WTC11 (cell line): ENCODE measurements around the gene EHD4. TPM values are rescaled to one million over a fixed set of nuclear protein-coding genes. Genes with fewer than 3 reads are reported as not detected.

Experiments used
- ATAC-seq: fragments of 200-7000 bp; cut with Tn5 transposase; 2 replicates; pipeline ENCODE4 v1.10.0; 2021; ENCODE audit warnings: mild to moderate bottlenecking, moderate library complexity
- CTCF ChIA-PET: fragments of 300-600 bp; sonication (Branson Sonifier 250); formaldehyde crosslinking; loops from one replicate; lab custom pipeline; 2021; ENCODE audit warnings: antibody characterized with exemption; lab: Charles Lee
- POLR2A ChIA-PET: fragments of 350-600 bp; sonication (Branson Sonifier 250); formaldehyde crosslinking; loops from one replicate; lab custom pipeline; 2021; ENCODE audit warnings: antibody characterized with exemption; lab: Charles Lee
- DNase-seq: peaks from one replicate; pipeline ENCODE4 v3.0.0; 2021; ENCODE audit warnings: low spot score
- H3K27ac Mint-ChIP-seq: 2 replicates; pipeline ENCODE4 v1.8.0; 2021; ENCODE audit warnings: mixed read lengths
- H3K27me3 Mint-ChIP-seq: 2 replicates; pipeline ENCODE4 v1.8.0; 2021; ENCODE audit warnings: low read depth, mild to moderate bottlenecking, moderate library complexity, mixed read lengths
- H3K36me3 Mint-ChIP-seq: 2 replicates; pipeline ENCODE4 v1.8.0; 2021; ENCODE audit warnings: mixed read lengths
- H3K4me1 Mint-ChIP-seq: 2 replicates; pipeline ENCODE4 v1.8.0; 2022; ENCODE audit warnings: mixed read lengths
- H3K4me3 Mint-ChIP-seq: 2 replicates; pipeline ENCODE4 v1.8.0; 2021; ENCODE audit warnings: mild to moderate bottlenecking, moderate library complexity, mixed read lengths
- H3K9me3 Mint-ChIP-seq: 2 replicates; pipeline ENCODE4 v1.8.0; 2021; ENCODE audit warnings: mixed read lengths
- CREB1 ChIP-seq: sonication (generic); formaldehyde crosslinking; IDR thresholded peaks from 2 replicates; pipeline ENCODE4 v1.8.0; 2023; ENCODE audit warnings: mild to moderate bottlenecking, missing genetic modification reagents
- ELF4 ChIP-seq: sonication (generic); formaldehyde crosslinking; IDR thresholded peaks from 2 replicates; pipeline ENCODE4 v1.8.1; 2022; ENCODE audit warnings: low read depth, mild to moderate bottlenecking, moderate library complexity, missing genetic modification reagents
- ERG ChIP-seq: fragments of 250-450 bp; sonication (Bioruptor Pico); IDR thresholded peaks from 2 replicates; pipeline ENCODE4 v1.8.0; 2021; ENCODE audit warnings: mild to moderate bottlenecking
- FOXJ3 ChIP-seq: sonication (generic); formaldehyde crosslinking; IDR thresholded peaks from 2 replicates; pipeline ENCODE4 v1.9.0; 2021; ENCODE audit warnings: missing genetic modification reagents, mild to moderate bottlenecking, borderline replicate concordance
- FOXK1 ChIP-seq: sonication (generic); formaldehyde crosslinking; IDR thresholded peaks from 2 replicates; pipeline ENCODE4 v1.8.0; 2022; ENCODE audit warnings: mild to moderate bottlenecking, moderate library complexity, missing genetic modification reagents
- JUN ChIP-seq: sonication (generic); formaldehyde crosslinking; IDR thresholded peaks from 2 replicates; pipeline ENCODE4 v1.8.0; 2023; ENCODE audit warnings: mild to moderate bottlenecking, missing genetic modification reagents
- NFYB ChIP-seq: sonication (generic); formaldehyde crosslinking; conservative IDR thresholded peaks from 2 replicates; pipeline ENCODE4 v1.8.0; 2022; ENCODE audit warnings: low read depth, missing genetic modification reagents
- RORB ChIP-seq: fragments of 250-450 bp; sonication (Bioruptor Pico); IDR thresholded peaks from 2 replicates; pipeline ENCODE4 v1.9.0; 2021; ENCODE audit warnings: mild to moderate bottlenecking
- TCF7 ChIP-seq: sonication (generic); formaldehyde crosslinking; IDR thresholded peaks from 2 replicates; pipeline ENCODE4 v1.8.0; 2022; ENCODE audit warnings: mild to moderate bottlenecking, low read depth, missing genetic modification reagents, moderate library complexity
- TEAD4 ChIP-seq: sonication (generic); formaldehyde crosslinking; IDR thresholded peaks from 2 replicates; pipeline ENCODE4 v1.8.0; 2022; ENCODE audit warnings: mild to moderate bottlenecking, missing genetic modification reagents
- ZBTB21 ChIP-seq: sonication (generic); formaldehyde crosslinking; IDR thresholded peaks from 2 replicates; pipeline ENCODE4 v1.8.1; 2023; ENCODE audit warnings: mild to moderate bottlenecking, missing genetic modification reagents, borderline replicate concordance
- ZNF121 ChIP-seq: sonication (generic); formaldehyde crosslinking; IDR thresholded peaks from 2 replicates; pipeline ENCODE4 v1.8.0; 2023; ENCODE audit warnings: missing genetic modification reagents
- ZNF219 ChIP-seq: sonication (generic); formaldehyde crosslinking; IDR thresholded peaks from 2 replicates; pipeline ENCODE4 v1.8.0; 2023; ENCODE audit warnings: missing genetic modification reagents, mild to moderate bottlenecking, borderline replicate concordance
- ZNF263 ChIP-seq: sonication (generic); formaldehyde crosslinking; IDR thresholded peaks from 2 replicates; pipeline ENCODE4 v1.8.1; 2022; ENCODE audit warnings: low read depth, mild to moderate bottlenecking, moderate library complexity, missing genetic modification reagents
- ZNF671 ChIP-seq: fragments of 250-450 bp; sonication (Bioruptor Pico); IDR thresholded peaks from 2 replicates; pipeline ENCODE4 v1.8.0; 2021; ENCODE audit warnings: mild to moderate bottlenecking
- total RNA-seq: library from RNA; stranded (reverse); gene quantifications from 3 replicates; pipeline ENCODE4 v1.2.3, GENCODE V29; 2021
- TF ChIP-seq, protein P1 (sequence below): fragments of 200-600 bp; IDR thresholded peaks from 2 replicates; pipeline ENCODE4 v1.8.0; 2022; ENCODE audit warnings: antibody characterized with exemption
- TF ChIP-seq, protein P2 (sequence below): sonication (generic); formaldehyde crosslinking; conservative IDR thresholded peaks from 2 replicates; pipeline ENCODE4 v1.8.1; 2022; ENCODE audit warnings: mild to moderate bottlenecking, missing genetic modification reagents
- TF ChIP-seq, protein P3 (sequence below): fragments of 250-450 bp; sonication (Bioruptor Pico); IDR thresholded peaks from 2 replicates; pipeline ENCODE4 v1.9.0; 2021; ENCODE audit warnings: moderate library complexity, mild to moderate bottlenecking, inconsistent platforms, borderline replicate concordance
- TF ChIP-seq, protein P4 (sequence below): sonication (generic); formaldehyde crosslinking; conservative IDR thresholded peaks from 2 replicates; pipeline ENCODE4 v1.8.1; 2023; ENCODE audit warnings: mild to moderate bottlenecking, low read depth, missing genetic modification reagents, moderate library complexity
- TF ChIP-seq, protein P5 (sequence below): sonication (generic); formaldehyde crosslinking; IDR thresholded peaks from 2 replicates; pipeline ENCODE4 v1.8.1; 2023; ENCODE audit warnings: mild to moderate bottlenecking, missing genetic modification reagents, moderate library complexity
- TF ChIP-seq, protein P6 (sequence below): sonication (generic); formaldehyde crosslinking; IDR thresholded peaks from 2 replicates; pipeline ENCODE4 v1.8.1; 2022; ENCODE audit warnings: mild to moderate bottlenecking, moderate library complexity, missing genetic modification reagents
- TF ChIP-seq, protein P7 (sequence below): sonication (generic); formaldehyde crosslinking; IDR thresholded peaks from 2 replicates; pipeline ENCODE4 v1.8.0; 2022; ENCODE audit warnings: mild to moderate bottlenecking, missing genetic modification reagents
- TF ChIP-seq, protein P8 (sequence below): sonication (generic); formaldehyde crosslinking; IDR thresholded peaks from 2 replicates; pipeline ENCODE4 v1.8.0; 2022; ENCODE audit warnings: mild to moderate bottlenecking, missing genetic modification reagents

The EHD4 gene
- total RNA-seq, 1 experiment from 2014 or later, result 23.9 TPM

GRCh38 chr15:41879321-41879845 is 93.0 kb downstream of the EHD4 start:
- POLR2A ChIA-PET, result no interaction called here
- CTCF ChIA-PET, result interaction anchor here (1.8 to 1.9 kb wide), 2 partner anchors 25 to 105 kb away, joined by 8 read pairs; partner anchors contain the start of gene MAPKBP1
- H3K27me3 Mint-ChIP-seq, result peaks cover 33% of the 10 kb centered on the region
- ATAC-seq (no peak), DNase-seq (no peak)
- no peak overlapping the region for H3K27ac Mint-ChIP-seq
- no peaks in the 10 kb centered on the region for H3K36me3 Mint-ChIP-seq
- no peak overlapping the region for H3K4me3 Mint-ChIP-seq
- H3K4me1 Mint-ChIP-seq, result peaks cover 8% of the 10 kb centered on the region
- TF ChIP-seq, protein P1, sequence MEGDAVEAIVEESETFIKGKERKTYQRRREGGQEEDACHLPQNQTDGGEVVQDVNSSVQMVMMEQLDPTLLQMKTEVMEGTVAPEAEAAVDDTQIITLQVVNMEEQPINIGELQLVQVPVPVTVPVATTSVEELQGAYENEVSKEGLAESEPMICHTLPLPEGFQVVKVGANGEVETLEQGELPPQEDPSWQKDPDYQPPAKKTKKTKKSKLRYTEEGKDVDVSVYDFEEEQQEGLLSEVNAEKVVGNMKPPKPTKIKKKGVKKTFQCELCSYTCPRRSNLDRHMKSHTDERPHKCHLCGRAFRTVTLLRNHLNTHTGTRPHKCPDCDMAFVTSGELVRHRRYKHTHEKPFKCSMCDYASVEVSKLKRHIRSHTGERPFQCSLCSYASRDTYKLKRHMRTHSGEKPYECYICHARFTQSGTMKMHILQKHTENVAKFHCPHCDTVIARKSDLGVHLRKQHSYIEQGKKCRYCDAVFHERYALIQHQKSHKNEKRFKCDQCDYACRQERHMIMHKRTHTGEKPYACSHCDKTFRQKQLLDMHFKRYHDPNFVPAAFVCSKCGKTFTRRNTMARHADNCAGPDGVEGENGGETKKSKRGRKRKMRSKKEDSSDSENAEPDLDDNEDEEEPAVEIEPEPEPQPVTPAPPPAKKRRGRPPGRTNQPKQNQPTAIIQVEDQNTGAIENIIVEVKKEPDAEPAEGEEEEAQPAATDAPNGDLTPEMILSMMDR, result no peak
- no peak for TF ChIP-seq NFYB (CRISPR knock-in tag)
- TF ChIP-seq, protein P2, sequence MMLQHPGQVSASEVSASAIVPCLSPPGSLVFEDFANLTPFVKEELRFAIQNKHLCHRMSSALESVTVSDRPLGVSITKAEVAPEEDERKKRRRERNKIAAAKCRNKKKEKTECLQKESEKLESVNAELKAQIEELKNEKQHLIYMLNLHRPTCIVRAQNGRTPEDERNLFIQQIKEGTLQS (CRISPR knock-in tag), result no peak
- TF ChIP-seq FOXK1 (CRISPR knock-in tag), result no peak
- no peak for TF ChIP-seq RORB (CRISPR knock-in tag)
- TF ChIP-seq, protein P3, sequence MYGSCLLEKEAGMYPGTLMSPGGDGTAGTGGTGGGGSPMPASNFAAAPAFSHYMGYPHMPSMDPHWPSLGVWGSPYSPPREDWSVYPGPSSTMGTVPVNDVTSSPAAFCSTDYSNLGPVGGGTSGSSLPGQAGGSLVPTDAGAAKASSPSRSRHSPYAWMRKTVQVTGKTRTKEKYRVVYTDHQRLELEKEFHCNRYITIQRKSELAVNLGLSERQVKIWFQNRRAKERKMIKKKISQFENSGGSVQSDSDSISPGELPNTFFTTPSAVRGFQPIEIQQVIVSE, result no peak
- TF ChIP-seq, protein P4, sequence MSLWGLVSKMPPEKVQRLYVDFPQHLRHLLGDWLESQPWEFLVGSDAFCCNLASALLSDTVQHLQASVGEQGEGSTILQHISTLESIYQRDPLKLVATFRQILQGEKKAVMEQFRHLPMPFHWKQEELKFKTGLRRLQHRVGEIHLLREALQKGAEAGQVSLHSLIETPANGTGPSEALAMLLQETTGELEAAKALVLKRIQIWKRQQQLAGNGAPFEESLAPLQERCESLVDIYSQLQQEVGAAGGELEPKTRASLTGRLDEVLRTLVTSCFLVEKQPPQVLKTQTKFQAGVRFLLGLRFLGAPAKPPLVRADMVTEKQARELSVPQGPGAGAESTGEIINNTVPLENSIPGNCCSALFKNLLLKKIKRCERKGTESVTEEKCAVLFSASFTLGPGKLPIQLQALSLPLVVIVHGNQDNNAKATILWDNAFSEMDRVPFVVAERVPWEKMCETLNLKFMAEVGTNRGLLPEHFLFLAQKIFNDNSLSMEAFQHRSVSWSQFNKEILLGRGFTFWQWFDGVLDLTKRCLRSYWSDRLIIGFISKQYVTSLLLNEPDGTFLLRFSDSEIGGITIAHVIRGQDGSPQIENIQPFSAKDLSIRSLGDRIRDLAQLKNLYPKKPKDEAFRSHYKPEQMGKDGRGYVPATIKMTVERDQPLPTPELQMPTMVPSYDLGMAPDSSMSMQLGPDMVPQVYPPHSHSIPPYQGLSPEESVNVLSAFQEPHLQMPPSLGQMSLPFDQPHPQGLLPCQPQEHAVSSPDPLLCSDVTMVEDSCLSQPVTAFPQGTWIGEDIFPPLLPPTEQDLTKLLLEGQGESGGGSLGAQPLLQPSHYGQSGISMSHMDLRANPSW (CRISPR knock-in tag), result no peak
- TF ChIP-seq ZNF121 (CRISPR knock-in tag), result no peak
- no peak for TF ChIP-seq TCF7
- TF ChIP-seq, protein P5, sequence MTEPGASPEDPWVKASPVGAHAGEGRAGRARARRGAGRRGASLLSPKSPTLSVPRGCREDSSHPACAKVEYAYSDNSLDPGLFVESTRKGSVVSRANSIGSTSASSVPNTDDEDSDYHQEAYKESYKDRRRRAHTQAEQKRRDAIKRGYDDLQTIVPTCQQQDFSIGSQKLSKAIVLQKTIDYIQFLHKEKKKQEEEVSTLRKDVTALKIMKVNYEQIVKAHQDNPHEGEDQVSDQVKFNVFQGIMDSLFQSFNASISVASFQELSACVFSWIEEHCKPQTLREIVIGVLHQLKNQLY (CRISPR knock-in tag), result no peak
- no peak for TF ChIP-seq CREB1 (CRISPR knock-in tag)
- no peak for TF ChIP-seq TEAD4 (CRISPR knock-in tag)
- TF ChIP-seq ZNF219 (CRISPR knock-in tag), result no peak
- TF ChIP-seq JUN, result no peak
- H3K9me3 Mint-ChIP-seq, result no peaks in the 10 kb centered on the region

DNA sequence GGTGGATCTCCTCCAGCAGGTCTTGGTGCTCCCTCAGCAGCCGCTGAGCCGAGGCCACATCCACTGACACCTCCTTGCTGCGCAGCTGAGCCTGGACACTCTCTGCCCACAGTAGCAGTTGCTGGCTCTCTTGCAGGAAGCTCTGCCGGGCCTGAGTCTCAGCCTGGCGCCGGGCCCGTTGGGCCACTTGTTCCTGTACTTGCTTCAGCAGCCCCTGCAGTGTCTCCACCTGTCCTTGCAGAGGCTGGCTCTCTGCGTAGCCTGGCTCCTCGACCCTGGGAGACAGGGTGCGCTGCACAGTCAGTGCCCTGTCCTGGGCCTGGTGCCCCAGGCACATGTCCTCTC is 94.0 kb downstream of the EHD4 start:
- H3K9me3 Mint-ChIP-seq, result no peaks in the 10 kb centered on the region
- no peak overlapping the region for H3K27ac Mint-ChIP-seq
- POLR2A ChIA-PET, result no interaction called here
- no peak overlapping the region for H3K4me3 Mint-ChIP-seq
- H3K4me1 Mint-ChIP-seq, result peaks cover 8% of the 10 kb centered on the region
- no peaks in the 10 kb centered on the region for H3K36me3 Mint-ChIP-seq
- no peak for DNase-seq
- no peak for ATAC-seq
- peaks cover 28% of the 10 kb centered on the region for H3K27me3 Mint-ChIP-seq
- CTCF ChIA-PET, result interaction anchor here (0.8 to 1.8 kb wide), 3 partner anchors 25 to 106 kb away, joined by 3 to 8 read pairs (median 3); no protein-coding TSS in a partner anchor
- TF ChIP-seq ELF4 (CRISPR knock-in tag) (no peak), ZNF671 (CRISPR knock-in tag) (no peak), TCF7 (no peak), ZNF121 (CRISPR knock-in tag) (no peak), TEAD4 (CRISPR knock-in tag) (no peak), FOXJ3 (CRISPR knock-in tag) (no peak), ERG (CRISPR knock-in tag) (no peak), ZNF263 (CRISPR knock-in tag) (no peak), JUN (no peak), ZBTB21 (no peak)
- TF ChIP-seq, protein P6, sequence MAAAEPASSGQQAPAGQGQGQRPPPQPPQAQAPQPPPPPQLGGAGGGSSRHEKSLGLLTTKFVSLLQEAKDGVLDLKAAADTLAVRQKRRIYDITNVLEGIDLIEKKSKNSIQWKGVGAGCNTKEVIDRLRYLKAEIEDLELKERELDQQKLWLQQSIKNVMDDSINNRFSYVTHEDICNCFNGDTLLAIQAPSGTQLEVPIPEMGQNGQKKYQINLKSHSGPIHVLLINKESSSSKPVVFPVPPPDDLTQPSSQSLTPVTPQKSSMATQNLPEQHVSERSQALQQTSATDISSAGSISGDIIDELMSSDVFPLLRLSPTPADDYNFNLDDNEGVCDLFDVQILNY (CRISPR knock-in tag), result no peak
- TF ChIP-seq, protein P7, sequence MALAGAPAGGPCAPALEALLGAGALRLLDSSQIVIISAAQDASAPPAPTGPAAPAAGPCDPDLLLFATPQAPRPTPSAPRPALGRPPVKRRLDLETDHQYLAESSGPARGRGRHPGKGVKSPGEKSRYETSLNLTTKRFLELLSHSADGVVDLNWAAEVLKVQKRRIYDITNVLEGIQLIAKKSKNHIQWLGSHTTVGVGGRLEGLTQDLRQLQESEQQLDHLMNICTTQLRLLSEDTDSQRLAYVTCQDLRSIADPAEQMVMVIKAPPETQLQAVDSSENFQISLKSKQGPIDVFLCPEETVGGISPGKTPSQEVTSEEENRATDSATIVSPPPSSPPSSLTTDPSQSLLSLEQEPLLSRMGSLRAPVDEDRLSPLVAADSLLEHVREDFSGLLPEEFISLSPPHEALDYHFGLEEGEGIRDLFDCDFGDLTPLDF, result no peak
- TF ChIP-seq, protein P8, sequence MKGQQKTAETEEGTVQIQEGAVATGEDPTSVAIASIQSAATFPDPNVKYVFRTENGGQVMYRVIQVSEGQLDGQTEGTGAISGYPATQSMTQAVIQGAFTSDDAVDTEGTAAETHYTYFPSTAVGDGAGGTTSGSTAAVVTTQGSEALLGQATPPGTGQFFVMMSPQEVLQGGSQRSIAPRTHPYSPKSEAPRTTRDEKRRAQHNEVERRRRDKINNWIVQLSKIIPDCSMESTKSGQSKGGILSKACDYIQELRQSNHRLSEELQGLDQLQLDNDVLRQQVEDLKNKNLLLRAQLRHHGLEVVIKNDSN, result no peak
